Thyroid gland (tissue), 4 donors: Measurements from ENCODE around the gene SCMH1.

Experiments used
- CTCF ChIP-seq, 6 experiments: fragments of 200-600 bp in 3 of 6; fragments of 450-650 bp in 3 of 6; sonication (generic) in 3 of 6; IDR thresholded peaks; one replicate each; pipeline ENCODE4 v1.5.1; 2016 to 2019; ENCODE audit warnings: antibody characterized with exemption in 6 of 6, mild to moderate bottlenecking in 2 of 6, inconsistent platforms in 1 of 6, moderate library complexity in 1 of 6
- POLR2A ChIP-seq, 2 donors: fragments of 450-650 bp; IDR thresholded peaks; one replicate each; pipeline ENCODE4 v1.6.1; 2017; ENCODE audit warnings: antibody characterized with exemption in 2 of 2, mild to moderate bottlenecking in 2 of 2, moderate library complexity in 1 of 2

GRCh38 chr1:41093826-41094225 is 148.3 kb downstream of the SCMH1 start:
- no peak for TF ChIP-seq CTCF (IDR thresholded peaks at IDR 0.05)
- no peak for TF ChIP-seq POLR2A (IDR thresholded peaks at IDR 0.05)
